Right renal pelvis (tissue), 4 donors: ENCODE data around the gene PTPRD. TPM values are rescaled to one million over a fixed set of nuclear protein-coding genes. Genes with fewer than 3 reads are reported as not detected.

Source experiments
- DNase-seq, 4 donors: peaks; one replicate each; pipeline ENCODE4 v3.0.0-alpha.2; 2013; ENCODE audit warnings: low read depth in 4 of 4, low spot score in 3 of 4, missing footprints in 1 of 4
- polyA plus RNA-seq, 4 donors: library from polyadenylated mRNA; unstranded; fragments of 120-200 nt; gene quantifications; one replicate each; pipeline ENCODE4 v1.2.1, GENCODE V29; 2013; ENCODE audit not compliant: insufficient read length in 4 of 4

The PTPRD gene
- polyA plus RNA-seq, 4 donors: 105 to 119 (median 108) TPM

- no peak for DNase-seq
Observed at GRCh38 chr9:10208691-10209069, 404.1 kb downstream of the PTPRD start.

DNA sequence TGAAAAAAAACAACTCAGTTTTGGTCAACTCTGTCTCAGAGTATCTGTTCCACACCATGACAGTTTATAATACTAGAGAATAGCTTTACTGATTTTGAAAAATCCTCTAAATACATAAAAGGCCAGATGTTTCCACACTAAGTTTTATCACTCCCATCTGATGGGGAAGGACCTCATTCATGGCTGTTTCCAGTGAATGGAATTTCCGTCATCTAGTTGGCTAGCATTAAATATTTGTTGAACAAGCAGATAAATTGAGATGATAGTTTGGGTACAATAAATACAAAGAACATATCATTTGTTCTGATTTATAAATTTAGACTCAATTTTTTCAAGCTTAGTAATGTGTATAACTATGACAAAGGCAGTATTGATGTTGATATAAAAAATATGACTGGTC is 408.5 kb downstream of the PTPRD start:
- DNase-seq: no peak

GRCh38 chr9:10173561-10173960 is 439.2 kb downstream of the PTPRD start:
- no peak for DNase-seq

GRCh38 chr9:10172476-10172875 is 440.3 kb downstream of the PTPRD start:
- no peak for DNase-seq

GRCh38 chr9:10168241-10168640 is 444.6 kb downstream of the PTPRD start:
- no peak for DNase-seq

DNA sequence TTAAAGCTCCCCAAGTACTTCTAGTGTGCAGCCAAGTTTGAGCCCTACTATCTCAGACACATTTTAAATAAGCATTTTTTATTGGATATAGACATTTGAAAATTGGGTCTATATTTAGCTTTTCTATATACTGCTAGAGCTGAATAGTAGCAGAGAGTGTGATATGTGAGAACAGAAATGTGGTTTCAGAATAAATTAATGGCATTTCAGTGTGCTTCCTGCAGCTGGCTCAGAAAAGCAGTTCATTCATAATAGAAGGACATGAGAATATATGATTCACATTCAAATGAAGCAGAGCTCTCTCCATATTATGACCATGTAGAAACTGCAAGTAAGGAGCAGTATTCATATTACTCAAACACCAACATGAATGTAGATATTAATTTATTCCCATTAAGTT is 464.0 kb downstream of the PTPRD start:
- DNase-seq: no peak

- DNase-seq: no peak
Observed at GRCh38 chr9:10146517-10147331, 466.1 kb downstream of the PTPRD start.

- DNase-seq: no peak
Observed at GRCh38 chr9:10144355-10144754, 468.4 kb downstream of the PTPRD start.

- DNase-seq: no peak
Observed at GRCh38 chr9:10135553-10135952, 477.2 kb downstream of the PTPRD start.

DNA sequence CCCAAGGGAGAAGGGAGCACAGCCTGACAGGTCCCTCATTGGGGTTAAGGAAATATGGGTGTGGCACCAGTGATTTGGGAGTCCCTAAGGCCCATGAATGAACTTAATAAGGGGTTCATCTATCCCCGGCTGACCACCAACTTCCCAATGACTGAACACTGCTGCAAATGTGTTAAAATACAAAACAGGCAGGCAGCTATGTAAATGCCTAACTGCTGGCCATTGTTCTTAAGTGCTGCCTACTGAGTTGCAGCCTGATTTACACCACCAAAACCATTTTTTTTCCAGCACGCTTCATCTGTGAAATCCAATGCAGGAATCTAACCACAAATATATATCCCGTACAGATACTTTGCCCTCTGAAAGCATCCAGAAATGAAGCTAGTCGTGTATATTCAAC is 478.5 kb downstream of the PTPRD start:
- no peak for DNase-seq

DNA sequence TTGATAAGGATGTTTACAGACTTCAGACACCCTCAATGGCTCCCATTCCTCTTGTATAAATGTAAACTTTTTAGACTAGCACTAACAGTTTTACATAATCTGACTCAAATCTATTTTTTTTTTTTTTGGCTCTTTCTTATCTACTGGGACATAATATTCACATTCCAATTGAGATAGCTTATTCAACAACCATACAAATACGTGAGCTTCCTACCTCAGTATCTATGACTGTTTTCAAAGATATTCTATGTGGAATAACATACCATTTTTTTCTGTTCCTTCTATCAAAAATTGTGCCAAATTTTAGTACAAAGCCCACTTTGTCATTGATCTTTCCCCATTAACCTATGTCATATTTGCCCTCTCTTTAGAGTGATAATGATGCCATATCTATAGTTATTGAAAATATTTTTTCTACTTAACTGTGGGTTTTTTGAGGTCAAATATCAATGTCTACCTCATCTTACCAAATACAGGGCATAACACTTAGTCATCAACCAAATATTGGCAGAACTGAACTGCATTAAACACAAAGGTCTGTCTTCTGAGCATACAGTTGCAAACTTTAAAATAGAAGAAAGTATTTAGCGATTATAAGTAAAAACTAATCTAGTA is 482.6 kb downstream of the PTPRD start:
- DNase-seq: no peak

- no peak for DNase-seq
Observed at GRCh38 chr9:10127867-10128266, 484.9 kb downstream of the PTPRD start.

DNA sequence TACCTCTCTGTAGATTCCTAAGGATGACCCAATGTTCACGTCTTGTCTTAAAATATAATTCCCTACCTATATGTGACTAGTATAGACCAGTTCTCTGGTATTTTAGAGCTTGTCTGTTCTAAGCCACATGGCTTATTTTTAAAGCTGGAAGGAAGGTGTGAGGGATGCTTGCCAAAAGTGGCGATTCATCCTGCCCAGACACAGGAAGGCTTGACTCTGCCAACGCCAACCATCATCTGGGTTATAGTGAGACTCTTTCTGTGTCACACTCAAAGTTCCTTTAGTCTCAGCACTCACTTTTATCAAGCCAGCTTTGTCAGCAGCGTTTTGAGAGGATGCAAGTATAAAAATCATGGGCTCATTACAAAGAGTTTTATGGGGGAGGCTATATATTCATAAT is 500.0 kb downstream of the PTPRD start:
- no peak for DNase-seq

DNA sequence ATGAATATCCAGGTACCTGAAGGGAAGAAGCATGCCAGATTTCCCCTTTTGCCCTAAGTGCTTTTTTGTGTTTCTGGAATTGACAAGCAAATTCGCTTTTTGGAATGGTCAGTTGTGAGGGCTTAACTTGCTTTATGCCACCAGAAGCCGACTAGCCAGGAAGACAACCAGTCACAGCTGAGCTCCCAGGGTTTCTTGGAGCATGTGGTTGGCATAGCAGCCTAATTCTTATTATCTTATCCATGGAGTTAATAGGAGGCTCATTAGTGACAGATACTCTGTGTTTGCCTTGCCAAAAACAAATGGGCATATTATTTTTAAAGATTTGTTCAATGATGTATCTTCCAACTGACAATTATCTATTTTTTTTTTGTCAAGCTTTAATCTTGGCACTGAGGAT is 500.7 kb downstream of the PTPRD start:
- DNase-seq: no peak

- DNase-seq: no peak
Observed at GRCh38 chr9:10108815-10109214, 504.0 kb downstream of the PTPRD start.

- DNase-seq: no peak
Observed at GRCh38 chr9:10104774-10105173, 508.0 kb downstream of the PTPRD start.

DNA sequence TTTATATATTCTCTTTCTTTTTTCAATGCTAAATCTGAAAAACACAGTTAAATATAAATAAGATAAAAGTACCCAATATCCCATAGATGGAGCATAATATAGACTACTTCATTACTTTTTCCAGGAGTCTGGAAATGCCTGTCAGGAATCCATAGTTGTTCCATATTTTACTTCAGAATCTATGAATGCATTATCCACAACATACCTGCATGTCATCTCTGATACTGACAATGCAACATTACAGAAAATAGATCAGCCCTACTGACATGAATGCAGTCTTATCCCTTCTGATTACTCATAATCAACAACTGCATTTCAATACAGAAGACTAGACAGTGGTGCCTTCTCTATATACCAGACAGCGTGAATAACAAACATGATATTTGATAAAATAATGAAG is 517.6 kb downstream of the PTPRD start:
- DNase-seq: no peak

GRCh38 chr9:10094563-10094962 is 518.2 kb downstream of the PTPRD start:
- no peak for DNase-seq

DNA sequence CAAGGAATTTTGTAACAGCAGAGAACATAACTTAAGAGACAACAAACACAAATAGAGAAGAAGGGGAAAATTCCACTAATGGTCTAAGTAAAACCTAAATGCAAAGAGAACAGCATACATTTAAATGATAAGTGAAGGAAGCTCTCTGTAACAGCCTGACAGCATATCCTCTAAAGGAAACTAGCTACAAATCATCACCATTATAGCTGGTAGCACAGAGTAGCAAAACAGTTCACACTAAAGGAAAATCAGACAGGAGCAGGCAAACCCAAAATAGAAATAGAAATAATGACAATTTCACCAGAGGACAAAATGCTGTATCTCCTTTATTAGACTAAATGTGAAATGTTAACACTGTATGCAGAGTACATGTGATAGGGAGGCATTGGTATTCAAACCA is 532.8 kb downstream of the PTPRD start:
- no peak for DNase-seq

DNA sequence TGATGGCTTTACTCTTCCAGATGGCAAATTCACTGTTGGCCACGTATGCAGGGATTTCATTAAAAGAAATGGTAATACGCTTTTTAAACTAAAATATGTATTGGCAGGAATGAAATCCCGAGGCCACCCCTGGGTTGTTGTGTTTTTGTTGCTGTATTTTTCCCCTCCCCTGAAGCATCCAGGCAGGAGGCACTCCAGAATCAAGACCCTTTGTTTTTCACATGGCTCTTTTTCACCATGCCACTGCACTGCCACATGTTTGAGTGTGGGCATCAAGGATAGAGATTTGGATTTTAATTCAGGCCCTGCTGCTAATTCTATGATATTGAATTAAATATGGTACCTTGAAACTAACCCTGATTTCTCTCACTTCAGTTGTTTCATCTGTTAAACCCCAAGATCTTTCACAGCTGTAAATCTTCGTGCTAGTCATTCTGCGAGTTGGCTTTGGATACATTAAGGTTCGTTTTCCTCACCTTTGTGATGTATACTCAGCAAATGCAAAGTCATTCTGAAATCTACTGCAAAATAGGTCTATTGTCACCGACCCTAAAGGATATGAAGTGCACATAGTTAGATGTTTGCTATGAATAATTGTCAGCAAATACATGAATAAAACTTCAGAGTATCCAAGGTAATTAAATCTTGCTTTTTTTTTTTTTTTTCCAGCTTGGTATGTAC is 533.4 kb downstream of the PTPRD start:
- no peak for DNase-seq

GRCh38 chr9:10071579-10071978 is 541.2 kb downstream of the PTPRD start:
- DNase-seq: no peak
